ENCODE data around the gene CCDC88B.

DNA sequence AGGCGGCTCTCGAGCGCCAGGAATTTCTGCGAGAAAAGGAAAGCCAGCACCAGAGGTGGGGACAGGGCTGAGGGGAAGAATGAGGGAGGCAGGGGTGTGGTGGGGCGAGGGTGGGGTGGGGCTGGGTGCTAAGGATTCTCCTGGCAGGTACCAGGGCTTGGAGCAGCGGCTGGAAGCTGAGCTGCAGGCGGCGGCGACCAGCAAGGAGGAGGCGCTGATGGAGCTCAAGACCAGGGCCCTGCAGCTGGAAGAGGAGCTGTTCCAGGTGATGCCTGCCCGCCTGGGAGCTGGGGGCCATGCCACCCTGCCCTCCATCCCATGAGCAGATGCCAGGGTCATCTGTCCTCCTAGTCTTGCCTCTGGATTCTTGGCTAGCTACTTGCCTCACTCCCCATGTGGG is 9.4 kb downstream of the CCDC88B start:
- TF ChIP-seq, protein P1, sequence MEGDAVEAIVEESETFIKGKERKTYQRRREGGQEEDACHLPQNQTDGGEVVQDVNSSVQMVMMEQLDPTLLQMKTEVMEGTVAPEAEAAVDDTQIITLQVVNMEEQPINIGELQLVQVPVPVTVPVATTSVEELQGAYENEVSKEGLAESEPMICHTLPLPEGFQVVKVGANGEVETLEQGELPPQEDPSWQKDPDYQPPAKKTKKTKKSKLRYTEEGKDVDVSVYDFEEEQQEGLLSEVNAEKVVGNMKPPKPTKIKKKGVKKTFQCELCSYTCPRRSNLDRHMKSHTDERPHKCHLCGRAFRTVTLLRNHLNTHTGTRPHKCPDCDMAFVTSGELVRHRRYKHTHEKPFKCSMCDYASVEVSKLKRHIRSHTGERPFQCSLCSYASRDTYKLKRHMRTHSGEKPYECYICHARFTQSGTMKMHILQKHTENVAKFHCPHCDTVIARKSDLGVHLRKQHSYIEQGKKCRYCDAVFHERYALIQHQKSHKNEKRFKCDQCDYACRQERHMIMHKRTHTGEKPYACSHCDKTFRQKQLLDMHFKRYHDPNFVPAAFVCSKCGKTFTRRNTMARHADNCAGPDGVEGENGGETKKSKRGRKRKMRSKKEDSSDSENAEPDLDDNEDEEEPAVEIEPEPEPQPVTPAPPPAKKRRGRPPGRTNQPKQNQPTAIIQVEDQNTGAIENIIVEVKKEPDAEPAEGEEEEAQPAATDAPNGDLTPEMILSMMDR (conservative IDR thresholded peaks at IDR 0.05; ENCODE audit: low read depth in 2 of 2): no peak
- TF ChIP-seq POLR2AphosphoS5 (IDR thresholded peaks at IDR 0.05; ENCODE audit: low read depth) (no peak), EZH2 (IDR thresholded peaks at IDR 0.05; ENCODE audit: low read depth, unreplicated experiment) (no peak), EZH2phosphoT487 (IDR thresholded peaks at IDR 0.05; ENCODE audit: unreplicated experiment) (no peak), JUNB (IDR thresholded peaks at IDR 0.05; ENCODE audit: unreplicated experiment) (no peak), REST (IDR thresholded peaks at IDR 0.05; ENCODE audit: unreplicated experiment) (no peak), ZNF114 (CRISPR knock-in tag; IDR thresholded peaks at IDR 0.05) (no peak), CREB1 (CRISPR knock-in tag; IDR thresholded peaks at IDR 0.05; ENCODE audit: low read depth) (no peak), NANOG (IDR thresholded peaks at IDR 0.05; ENCODE audit: borderline replicate concordance) (no peak)
- TF ChIP-seq, protein P2, sequence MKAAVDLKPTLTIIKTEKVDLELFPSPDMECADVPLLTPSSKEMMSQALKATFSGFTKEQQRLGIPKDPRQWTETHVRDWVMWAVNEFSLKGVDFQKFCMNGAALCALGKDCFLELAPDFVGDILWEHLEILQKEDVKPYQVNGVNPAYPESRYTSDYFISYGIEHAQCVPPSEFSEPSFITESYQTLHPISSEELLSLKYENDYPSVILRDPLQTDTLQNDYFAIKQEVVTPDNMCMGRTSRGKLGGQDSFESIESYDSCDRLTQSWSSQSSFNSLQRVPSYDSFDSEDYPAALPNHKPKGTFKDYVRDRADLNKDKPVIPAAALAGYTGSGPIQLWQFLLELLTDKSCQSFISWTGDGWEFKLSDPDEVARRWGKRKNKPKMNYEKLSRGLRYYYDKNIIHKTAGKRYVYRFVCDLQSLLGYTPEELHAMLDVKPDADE (IDR thresholded peaks at IDR 0.05): no peak
